ENCODE measurements around the gene OAS3. TPM values are rescaled to one million over a fixed set of nuclear protein-coding genes. Genes with fewer than 3 reads are reported as not detected.

OAS3 gene, protein sequence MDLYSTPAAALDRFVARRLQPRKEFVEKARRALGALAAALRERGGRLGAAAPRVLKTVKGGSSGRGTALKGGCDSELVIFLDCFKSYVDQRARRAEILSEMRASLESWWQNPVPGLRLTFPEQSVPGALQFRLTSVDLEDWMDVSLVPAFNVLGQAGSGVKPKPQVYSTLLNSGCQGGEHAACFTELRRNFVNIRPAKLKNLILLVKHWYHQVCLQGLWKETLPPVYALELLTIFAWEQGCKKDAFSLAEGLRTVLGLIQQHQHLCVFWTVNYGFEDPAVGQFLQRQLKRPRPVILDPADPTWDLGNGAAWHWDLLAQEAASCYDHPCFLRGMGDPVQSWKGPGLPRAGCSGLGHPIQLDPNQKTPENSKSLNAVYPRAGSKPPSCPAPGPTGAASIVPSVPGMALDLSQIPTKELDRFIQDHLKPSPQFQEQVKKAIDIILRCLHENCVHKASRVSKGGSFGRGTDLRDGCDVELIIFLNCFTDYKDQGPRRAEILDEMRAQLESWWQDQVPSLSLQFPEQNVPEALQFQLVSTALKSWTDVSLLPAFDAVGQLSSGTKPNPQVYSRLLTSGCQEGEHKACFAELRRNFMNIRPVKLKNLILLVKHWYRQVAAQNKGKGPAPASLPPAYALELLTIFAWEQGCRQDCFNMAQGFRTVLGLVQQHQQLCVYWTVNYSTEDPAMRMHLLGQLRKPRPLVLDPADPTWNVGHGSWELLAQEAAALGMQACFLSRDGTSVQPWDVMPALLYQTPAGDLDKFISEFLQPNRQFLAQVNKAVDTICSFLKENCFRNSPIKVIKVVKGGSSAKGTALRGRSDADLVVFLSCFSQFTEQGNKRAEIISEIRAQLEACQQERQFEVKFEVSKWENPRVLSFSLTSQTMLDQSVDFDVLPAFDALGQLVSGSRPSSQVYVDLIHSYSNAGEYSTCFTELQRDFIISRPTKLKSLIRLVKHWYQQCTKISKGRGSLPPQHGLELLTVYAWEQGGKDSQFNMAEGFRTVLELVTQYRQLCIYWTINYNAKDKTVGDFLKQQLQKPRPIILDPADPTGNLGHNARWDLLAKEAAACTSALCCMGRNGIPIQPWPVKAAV
- 100 to 1,000 TPM; 186 to 302 TPM for total RNA-seq

DNA sequence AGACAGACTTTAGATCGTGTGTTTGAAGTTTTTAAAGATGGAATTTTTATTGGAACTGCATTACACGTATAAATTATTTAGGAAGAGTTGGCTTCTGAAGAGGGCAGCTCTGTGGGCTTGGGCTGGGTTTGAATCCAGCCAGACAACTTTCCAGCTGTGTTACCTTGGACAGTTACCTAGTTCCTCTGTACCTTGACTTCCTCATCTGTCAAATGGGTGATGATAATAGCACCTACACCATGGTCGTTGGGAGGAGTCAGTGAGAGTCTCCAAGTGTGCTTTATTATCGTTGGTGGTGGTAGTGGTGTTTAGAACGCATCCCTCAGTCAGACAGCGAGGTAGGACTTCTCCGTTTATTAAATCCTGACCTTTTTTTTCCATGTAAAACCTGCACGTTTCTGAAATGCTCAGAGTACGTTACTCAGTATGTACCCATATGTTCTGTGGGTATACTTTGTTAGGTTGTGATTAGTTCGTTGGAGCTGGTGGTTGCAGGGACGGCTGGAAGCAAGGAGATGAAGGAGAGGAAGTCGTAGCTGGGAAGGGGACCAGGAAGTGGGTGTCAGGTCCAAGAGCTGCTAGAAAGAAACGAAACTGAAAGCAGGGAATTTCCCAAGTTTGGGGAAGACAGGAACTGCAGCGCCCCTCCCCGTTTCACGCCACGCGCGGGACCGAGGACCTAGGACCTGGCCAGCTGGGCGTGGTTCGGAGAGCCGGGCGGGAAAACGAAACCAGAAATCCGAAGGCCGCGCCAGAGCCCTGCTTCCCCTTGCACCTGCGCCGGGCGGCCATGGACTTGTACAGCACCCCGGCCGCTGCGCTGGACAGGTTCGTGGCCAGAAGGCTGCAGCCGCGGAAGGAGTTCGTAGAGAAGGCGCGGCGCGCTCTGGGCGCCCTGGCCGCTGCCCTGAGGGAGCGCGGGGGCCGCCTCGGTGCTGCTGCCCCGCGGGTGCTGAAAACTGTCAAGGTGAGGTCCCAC, at the start of gene OAS3:
OAS3 (plus strand) TSS at position 734 of the 979 bp plus-strand sequence; CDS start at position 791, 57 bp downstream.

DNA sequence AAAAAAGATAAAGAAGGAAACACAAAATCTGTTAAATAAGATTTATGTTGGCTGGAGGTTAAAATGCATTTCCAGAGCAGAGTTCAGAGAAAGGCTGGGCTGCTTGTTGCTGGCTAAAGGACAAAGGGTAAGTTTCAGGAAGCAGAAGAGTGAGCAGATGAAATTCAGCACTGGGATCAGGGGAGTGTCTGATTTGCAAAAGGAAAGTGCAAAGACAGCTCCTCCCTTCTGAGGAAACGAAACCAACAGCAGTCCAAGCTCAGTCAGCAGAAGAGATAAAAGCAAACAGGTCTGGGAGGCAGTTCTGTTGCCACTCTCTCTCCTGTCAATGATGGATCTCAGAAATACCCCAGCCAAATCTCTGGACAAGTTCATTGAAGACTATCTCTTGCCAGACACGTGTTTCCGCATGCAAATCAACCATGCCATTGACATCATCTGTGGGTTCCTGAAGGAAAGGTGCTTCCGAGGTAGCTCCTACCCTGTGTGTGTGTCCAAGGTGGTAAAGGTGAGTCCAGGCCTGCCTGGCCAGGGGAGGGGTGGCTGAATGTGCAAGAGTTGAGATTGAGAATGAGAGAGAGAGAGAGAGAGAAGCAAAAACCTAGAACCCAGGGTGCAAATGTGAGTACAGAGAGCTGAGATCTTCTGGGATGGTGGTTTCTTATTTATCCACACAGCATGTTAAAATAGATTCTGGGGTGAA, 31.4 kb upstream of the OAS3 start, which contains the start of gene OAS1:
OAS1 (plus strand) TSS at position 251 of the 703 bp plus-strand sequence; CDS start at position 329, 78 bp downstream.

DNA sequence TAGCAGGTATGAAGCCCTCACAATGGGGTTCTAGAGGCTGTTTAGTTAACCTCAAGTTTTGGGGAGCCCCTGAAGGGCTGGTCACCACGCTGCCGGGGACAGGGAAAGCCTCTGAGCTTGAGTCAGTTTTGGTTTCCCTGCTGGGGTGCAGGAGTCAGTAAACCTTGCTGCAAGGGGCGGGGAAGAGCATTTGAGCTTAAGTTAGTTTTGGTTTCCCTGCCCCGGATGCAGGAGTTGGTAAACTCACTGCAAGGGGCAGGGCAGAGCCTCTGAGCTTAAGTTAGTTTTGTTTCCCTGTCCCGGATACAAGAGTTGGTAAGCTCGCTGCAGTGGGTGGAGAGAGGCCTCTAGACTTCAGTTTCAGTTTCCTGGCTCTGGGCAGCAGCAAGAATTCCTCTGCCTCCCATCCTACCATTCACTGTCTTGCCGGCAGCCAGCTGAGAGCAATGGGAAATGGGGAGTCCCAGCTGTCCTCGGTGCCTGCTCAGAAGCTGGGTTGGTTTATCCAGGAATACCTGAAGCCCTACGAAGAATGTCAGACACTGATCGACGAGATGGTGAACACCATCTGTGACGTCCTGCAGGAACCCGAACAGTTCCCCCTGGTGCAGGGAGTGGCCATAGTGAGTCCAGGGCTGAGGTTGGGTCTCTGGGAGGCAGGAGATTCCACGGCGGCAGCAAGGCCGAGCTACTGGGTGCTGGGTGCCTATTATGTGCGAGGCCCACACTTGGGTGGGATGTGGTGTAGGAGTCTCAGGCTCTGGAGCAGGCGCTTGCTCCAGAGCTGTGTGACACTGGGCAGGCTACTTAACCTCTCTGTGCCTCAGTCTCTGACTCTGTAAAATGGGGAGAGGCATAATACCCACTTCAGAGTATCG, 40.1 kb downstream of the OAS3 start, which contains the start of gene OAS2:
OAS2 (plus strand) TSS at position 357 of the 878 bp plus-strand sequence; CDS start at position 447, 90 bp downstream.

Other genes with a start within 250 kb of the OAS3 start
- gene RPH3A, start 146.7 kb upstream of the OAS3 start, total RNA-seq = 1 to 10 TPM in 1 of 2 donors, under 1 TPM in 1; 1.00 to 1.7 TPM
- gene OAS1, start 31.5 kb upstream of the OAS3 start, total RNA-seq = 100 to 1,000 TPM; 375 to 557 TPM
- 100 to 1,000 TPM; 344 to 425 TPM for gene OAS2, start 40.0 kb downstream of the OAS3 start, total RNA-seq
- gene DTX1, start 118.3 kb downstream of the OAS3 start, total RNA-seq = under 1 TPM; under 0.01 to 0.34 TPM
- under 1 TPM in 1 of 2 donors, not detected in 1; under 0.01 TPM for gene RASAL1, start 197.3 kb downstream of the OAS3 start, total RNA-seq
- gene CFAP73, start 211.2 kb downstream of the OAS3 start, total RNA-seq = not detected
- 10 to 100 TPM; 33.4 to 48.0 TPM for gene DDX54, start 247.0 kb downstream of the OAS3 start, total RNA-seq
- 10 to 100 TPM; 22.0 to 30.0 TPM for gene RITA1, start 247.2 kb downstream of the OAS3 start, total RNA-seq

All from melanocyte of skin (primary cell).